Stomach (tissue), 4 donors: Measurements from ENCODE around the gene TEX10.

ENCODE experiments used
- POLR2A ChIP-seq, 4 donors: fragments of 450-650 bp; IDR thresholded peaks; one replicate each; pipeline ENCODE4 v1.6.1; 2016; ENCODE audit warnings: antibody characterized with exemption in 4 of 4, control low read depth in 2 of 4, mild to moderate bottlenecking in 1 of 4, moderate library complexity in 1 of 4
- TF ChIP-seq, protein P1 (sequence below), 7 experiments: fragments of 450-650 bp in 4 of 7; fragments of 200-600 bp in 3 of 7; sonication (generic) in 3 of 7; IDR thresholded peaks; one replicate each; pipeline ENCODE4 v1.5.1; 2016 to 2019; ENCODE audit warnings: antibody characterized with exemption in 7 of 7, control low read depth in 2 of 7, mild to moderate bottlenecking in 1 of 7

GRCh38 chr9:100307080-100307479, 45.7 kb downstream of the TEX10 start:
- TF ChIP-seq, protein P1, sequence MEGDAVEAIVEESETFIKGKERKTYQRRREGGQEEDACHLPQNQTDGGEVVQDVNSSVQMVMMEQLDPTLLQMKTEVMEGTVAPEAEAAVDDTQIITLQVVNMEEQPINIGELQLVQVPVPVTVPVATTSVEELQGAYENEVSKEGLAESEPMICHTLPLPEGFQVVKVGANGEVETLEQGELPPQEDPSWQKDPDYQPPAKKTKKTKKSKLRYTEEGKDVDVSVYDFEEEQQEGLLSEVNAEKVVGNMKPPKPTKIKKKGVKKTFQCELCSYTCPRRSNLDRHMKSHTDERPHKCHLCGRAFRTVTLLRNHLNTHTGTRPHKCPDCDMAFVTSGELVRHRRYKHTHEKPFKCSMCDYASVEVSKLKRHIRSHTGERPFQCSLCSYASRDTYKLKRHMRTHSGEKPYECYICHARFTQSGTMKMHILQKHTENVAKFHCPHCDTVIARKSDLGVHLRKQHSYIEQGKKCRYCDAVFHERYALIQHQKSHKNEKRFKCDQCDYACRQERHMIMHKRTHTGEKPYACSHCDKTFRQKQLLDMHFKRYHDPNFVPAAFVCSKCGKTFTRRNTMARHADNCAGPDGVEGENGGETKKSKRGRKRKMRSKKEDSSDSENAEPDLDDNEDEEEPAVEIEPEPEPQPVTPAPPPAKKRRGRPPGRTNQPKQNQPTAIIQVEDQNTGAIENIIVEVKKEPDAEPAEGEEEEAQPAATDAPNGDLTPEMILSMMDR (IDR thresholded peaks at IDR 0.05): no peak
- TF ChIP-seq POLR2A (IDR thresholded peaks at IDR 0.05): no peak
